Activated CD8-positive, alpha-beta T cell treated with anti-CD3 and anti-CD28 coated beads for 36 hours (primary cell): Measurements from ENCODE around the gene NPSR1. TPM values are rescaled to one million over a fixed set of nuclear protein-coding genes. Genes with fewer than 3 reads are reported as not detected.

ENCODE experiments used
- ATAC-seq: fragments of 200-7000 bp; cut with Tn5 transposase; one replicate; pipeline ENCODE4 v1.10.0; 2021; ENCODE audit warnings: mild to moderate bottlenecking, moderate library complexity
- CTCF ChIA-PET: fragments of 350-600 bp; sonication (Branson Sonifier 250); formaldehyde crosslinking; loops from one replicate; lab custom pipeline; 2021; ENCODE audit warnings: antibody characterized with exemption; lab: Charles Lee
- POLR2A ChIA-PET: fragments of 350-600 bp; sonication (Branson Sonifier 250); formaldehyde crosslinking; loops from one replicate; lab custom pipeline; 2021; ENCODE audit warnings: antibody characterized with exemption; lab: Charles Lee
- DNase-seq: peaks from one replicate; pipeline ENCODE4 v3.0.0-alpha.2; 2020
- H3K27ac Mint-ChIP-seq: one replicate; pipeline ENCODE4 v1.8.0; 2021; ENCODE audit warnings: mild to moderate bottlenecking, mixed read lengths
- H3K27me3 Mint-ChIP-seq: one replicate; pipeline ENCODE4 v1.8.0; 2021; ENCODE audit warnings: mixed read lengths
- H3K36me3 Mint-ChIP-seq: one replicate; pipeline ENCODE4 v1.8.0; 2021; ENCODE audit warnings: low read depth, mixed read lengths
- H3K4me1 Mint-ChIP-seq: one replicate; pipeline ENCODE4 v1.8.0; 2021; ENCODE audit warnings: low read depth, mixed read lengths
- H3K4me3 Mint-ChIP-seq: one replicate; pipeline ENCODE4 v1.8.0; 2021; ENCODE audit warnings: mild to moderate bottlenecking, moderate library complexity, mixed read lengths
- H3K9me3 Mint-ChIP-seq: one replicate; pipeline ENCODE4 v1.8.0; 2021; ENCODE audit warnings: mixed read lengths
- intact Hi-C: fragments of 100-400 bp; cut with micrococcal nuclease; formaldehyde crosslinking; loops from one replicate; pipeline ENCODE4 v1.10.0; 2022
- total RNA-seq, 2 experiments: library from RNA; stranded (reverse); gene quantifications; one replicate each; pipeline ENCODE4 v1.2.3, GENCODE V29; 2021
- TF ChIP-seq, protein P1 (sequence below): fragments of 200-600 bp; IDR thresholded peaks from one replicate; pipeline ENCODE4 v1.8.0; 2022; ENCODE audit warnings: antibody characterized with exemption, mild to moderate bottlenecking

NPSR1 gene
- total RNA-seq, 2 experiments from 2014 or later, result not detected

DNA sequence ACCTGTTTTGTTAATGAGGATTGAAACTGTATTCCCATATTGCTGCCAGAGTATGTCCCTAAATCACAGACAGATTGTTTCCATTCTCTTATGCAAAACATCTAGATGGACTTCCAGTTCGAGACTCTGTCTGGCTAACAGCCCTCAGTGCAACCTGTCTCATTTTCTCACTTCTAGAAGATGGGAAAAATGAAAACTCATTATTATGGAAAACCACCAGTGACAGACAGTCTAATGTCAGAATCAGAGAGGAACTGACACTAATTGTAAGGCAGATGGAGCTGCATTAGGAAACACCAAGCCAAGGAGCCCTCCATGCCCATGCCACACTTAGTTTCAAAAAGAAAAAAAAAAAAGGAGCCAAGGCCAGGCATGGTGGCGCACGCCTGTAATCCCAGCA lies 61.6 kb downstream of the NPSR1 start:
- no peak for ATAC-seq
- intact Hi-C loops, result no loop called here

DNA sequence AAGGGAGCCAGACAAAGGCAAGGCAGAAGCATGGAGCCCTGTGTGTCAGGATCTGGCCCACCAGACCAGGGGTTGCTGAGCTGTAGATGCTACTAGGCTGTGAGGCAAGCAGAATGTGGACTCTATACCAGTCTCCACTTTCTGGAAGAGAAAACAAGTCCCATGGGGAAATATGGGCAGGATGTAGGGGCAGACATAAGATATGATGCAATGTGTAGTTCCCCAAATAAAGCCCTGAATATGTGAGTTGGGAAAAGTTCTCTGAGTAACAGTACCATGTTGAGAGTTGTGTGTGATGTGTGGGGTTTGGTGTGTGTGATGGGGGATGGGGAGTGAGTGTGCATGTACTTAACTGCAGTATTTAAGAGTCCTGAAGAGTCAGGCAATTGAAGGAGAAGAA lies 62.3 kb downstream of the NPSR1 start:
- CTCF ChIA-PET, result no interaction called here
- ATAC-seq (no peak), DNase-seq (no peak)
- no peaks in the 10 kb centered on the region for H3K36me3 Mint-ChIP-seq
- intact Hi-C loops, result no loop called here
- H3K27ac Mint-ChIP-seq, result no peak overlapping the region
- no peaks in the 10 kb centered on the region for H3K9me3 Mint-ChIP-seq
- POLR2A ChIA-PET, result no interaction called here
- TF ChIP-seq, protein P1, sequence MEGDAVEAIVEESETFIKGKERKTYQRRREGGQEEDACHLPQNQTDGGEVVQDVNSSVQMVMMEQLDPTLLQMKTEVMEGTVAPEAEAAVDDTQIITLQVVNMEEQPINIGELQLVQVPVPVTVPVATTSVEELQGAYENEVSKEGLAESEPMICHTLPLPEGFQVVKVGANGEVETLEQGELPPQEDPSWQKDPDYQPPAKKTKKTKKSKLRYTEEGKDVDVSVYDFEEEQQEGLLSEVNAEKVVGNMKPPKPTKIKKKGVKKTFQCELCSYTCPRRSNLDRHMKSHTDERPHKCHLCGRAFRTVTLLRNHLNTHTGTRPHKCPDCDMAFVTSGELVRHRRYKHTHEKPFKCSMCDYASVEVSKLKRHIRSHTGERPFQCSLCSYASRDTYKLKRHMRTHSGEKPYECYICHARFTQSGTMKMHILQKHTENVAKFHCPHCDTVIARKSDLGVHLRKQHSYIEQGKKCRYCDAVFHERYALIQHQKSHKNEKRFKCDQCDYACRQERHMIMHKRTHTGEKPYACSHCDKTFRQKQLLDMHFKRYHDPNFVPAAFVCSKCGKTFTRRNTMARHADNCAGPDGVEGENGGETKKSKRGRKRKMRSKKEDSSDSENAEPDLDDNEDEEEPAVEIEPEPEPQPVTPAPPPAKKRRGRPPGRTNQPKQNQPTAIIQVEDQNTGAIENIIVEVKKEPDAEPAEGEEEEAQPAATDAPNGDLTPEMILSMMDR, result no peak
- H3K4me1 Mint-ChIP-seq, result peaks cover 15% of the 10 kb centered on the region
- no peaks in the 10 kb centered on the region for H3K27me3 Mint-ChIP-seq
- no peak overlapping the region for H3K4me3 Mint-ChIP-seq

More for the DNA sequence above, 61.6 kb downstream of the NPSR1 start:
- TF ChIP-seq, protein P1, result no peak
- DNase-seq, result no peak
- peaks cover 15% of the 10 kb centered on the region for H3K4me1 Mint-ChIP-seq
- POLR2A ChIA-PET, result no interaction called here
- H3K36me3 Mint-ChIP-seq, result no peaks in the 10 kb centered on the region
- H3K27me3 Mint-ChIP-seq, result no peaks in the 10 kb centered on the region
- CTCF ChIA-PET, result no interaction called here
- H3K4me3 Mint-ChIP-seq, result no peak overlapping the region
- no peaks in the 10 kb centered on the region for H3K9me3 Mint-ChIP-seq
- H3K27ac Mint-ChIP-seq, result no peak overlapping the region

DNA sequence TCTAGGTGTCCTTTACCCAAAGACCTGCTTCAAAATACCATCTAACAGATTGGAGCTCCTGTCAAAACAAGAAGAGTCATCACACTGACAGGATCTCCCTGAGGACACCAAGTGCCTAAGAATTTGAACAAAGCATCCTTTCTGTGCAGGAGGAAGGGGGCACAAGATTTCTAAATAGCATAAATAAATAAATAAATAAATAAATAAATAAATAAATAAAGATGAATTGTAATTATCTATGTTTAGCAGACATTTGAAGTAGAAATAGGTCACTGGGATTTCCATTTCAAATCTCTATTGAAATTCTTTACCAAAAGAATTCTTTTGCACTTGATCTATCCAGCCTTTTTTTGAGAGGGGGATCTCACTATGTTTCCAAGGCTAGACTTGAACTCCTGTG lies 65.3 kb downstream of the NPSR1 start:
- no peak for DNase-seq
- Mint-ChIP-seq H3K27me3 (no peaks in the 10 kb centered on the region), H3K4me3 (no peak overlapping the region), H3K9me3 (no peaks in the 10 kb centered on the region), H3K4me1 (peaks cover 12% of the 10 kb centered on the region), H3K36me3 (no peaks in the 10 kb centered on the region), H3K27ac (no peak overlapping the region)
- TF ChIP-seq, protein P1, result no peak
- intact Hi-C loops, result no loop called here
- POLR2A ChIA-PET, result no interaction called here
- CTCF ChIA-PET, result interaction anchor here (1.0 kb wide), 1 partner anchor 37 kb away, joined by 3 read pairs; no protein-coding TSS in a partner anchor
- no peak for ATAC-seq

DNA sequence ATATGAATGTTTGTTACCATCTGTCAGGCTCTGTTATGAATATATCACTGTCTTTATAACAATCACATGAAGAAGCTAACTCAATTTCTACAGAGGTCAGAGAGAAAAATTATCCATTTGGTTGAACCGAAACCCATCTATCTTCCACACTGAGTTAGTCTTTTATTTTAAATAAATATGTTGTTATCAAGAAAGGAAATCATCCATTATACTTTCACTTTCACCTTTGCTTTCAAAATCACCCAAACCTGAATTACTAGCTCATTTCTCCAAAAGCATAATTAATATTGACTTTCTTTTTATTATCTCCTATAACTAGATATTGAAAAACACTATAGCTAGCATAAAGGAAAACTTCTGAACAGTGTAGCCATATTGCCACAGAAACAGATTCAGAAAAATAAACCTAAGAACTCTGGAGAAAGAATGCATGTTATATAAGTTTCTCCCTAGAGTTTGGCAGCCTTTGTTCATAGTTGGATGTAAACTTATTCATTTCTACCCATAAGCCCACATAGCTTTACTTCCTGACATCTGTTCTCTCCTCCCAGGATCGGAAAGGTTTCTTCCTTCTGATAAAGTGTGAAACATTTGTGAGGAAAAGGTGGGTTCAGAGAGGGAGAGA lies 66.0 kb downstream of the NPSR1 start:
- no peaks in the 10 kb centered on the region for H3K9me3 Mint-ChIP-seq
- intact Hi-C loops, result no loop called here
- TF ChIP-seq, protein P1, result no peak
- ChIA-PET CTCF (interaction anchor here (1.0 kb wide), 1 partner anchor 38 kb away, joined by 3 read pairs; no protein-coding TSS in a partner anchor), POLR2A (no interaction called here)
- no peak overlapping the region for H3K27ac Mint-ChIP-seq
- DNase-seq, result no peak
- H3K27me3 Mint-ChIP-seq, result no peaks in the 10 kb centered on the region
- H3K4me3 Mint-ChIP-seq, result no peak overlapping the region
- no peak for ATAC-seq
- no peaks in the 10 kb centered on the region for H3K36me3 Mint-ChIP-seq
- peaks cover 6% of the 10 kb centered on the region for H3K4me1 Mint-ChIP-seq

DNA sequence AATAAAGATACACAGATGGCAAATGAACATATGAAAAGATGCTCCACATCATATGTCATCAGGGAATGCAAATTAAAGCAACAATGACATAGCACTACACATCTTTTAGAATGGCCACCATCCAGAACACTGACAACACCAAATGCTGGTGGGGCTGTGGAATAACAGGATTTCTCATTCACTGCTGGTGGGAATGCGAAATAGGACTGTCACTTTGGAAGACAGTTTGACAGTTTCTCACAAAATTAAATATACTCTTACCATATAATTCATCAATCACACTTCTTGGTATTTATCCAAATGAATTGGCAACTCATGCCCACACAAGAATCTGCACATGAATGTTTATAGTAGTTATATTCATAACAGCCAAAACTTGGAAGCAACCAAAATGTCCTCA lies 68.2 kb downstream of the NPSR1 start:
- peaks cover 4% of the 10 kb centered on the region for H3K4me1 Mint-ChIP-seq
- POLR2A ChIA-PET, result interaction anchor here (0.6 kb wide), 1 partner anchor 269 kb away, joined by 3 read pairs; no protein-coding TSS in a partner anchor
- H3K36me3 Mint-ChIP-seq, result no peaks in the 10 kb centered on the region
- no peak overlapping the region for H3K4me3 Mint-ChIP-seq
- H3K9me3 Mint-ChIP-seq, result no peaks in the 10 kb centered on the region
- CTCF ChIA-PET, result no interaction called here
- H3K27me3 Mint-ChIP-seq, result no peaks in the 10 kb centered on the region
- H3K27ac Mint-ChIP-seq, result no peak overlapping the region
- no peak for DNase-seq
- no peak for ATAC-seq
- TF ChIP-seq, protein P1, result no peak
- intact Hi-C loops, result no loop called here
